D341Med (cell line): Measurements from ENCODE around the gene ARHGAP26.

Experiments used
- DNase-seq: peaks from one replicate; pipeline ENCODE4 v3.0.0; 2012; ENCODE audit warnings: low spot score

ARHGAP26 gene

DNA sequence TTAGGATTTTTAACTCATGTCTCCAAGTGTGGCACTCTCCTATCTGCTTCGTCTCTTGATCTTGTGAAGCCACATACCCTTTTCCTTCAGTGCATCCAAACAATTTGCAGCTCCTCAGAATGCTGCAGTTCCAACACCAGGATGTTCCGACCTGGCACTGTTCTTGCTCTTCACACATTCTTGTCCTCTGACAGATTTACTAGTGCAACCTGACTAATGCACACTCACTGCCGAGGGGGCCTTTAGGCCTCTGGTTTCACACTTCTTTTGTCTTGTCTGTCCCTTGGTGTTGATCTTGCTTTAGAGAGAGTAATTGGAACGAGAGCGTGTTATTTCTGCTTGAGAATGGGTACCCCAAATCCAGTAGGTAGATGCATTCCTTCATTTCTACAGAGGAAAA lies 15.0 kb downstream of the ARHGAP26 start:
- DNase-seq = no peak

- no peak for DNase-seq
Observed at GRCh38 chr5:142789206-142789605, 19.0 kb downstream of the ARHGAP26 start.

DNA sequence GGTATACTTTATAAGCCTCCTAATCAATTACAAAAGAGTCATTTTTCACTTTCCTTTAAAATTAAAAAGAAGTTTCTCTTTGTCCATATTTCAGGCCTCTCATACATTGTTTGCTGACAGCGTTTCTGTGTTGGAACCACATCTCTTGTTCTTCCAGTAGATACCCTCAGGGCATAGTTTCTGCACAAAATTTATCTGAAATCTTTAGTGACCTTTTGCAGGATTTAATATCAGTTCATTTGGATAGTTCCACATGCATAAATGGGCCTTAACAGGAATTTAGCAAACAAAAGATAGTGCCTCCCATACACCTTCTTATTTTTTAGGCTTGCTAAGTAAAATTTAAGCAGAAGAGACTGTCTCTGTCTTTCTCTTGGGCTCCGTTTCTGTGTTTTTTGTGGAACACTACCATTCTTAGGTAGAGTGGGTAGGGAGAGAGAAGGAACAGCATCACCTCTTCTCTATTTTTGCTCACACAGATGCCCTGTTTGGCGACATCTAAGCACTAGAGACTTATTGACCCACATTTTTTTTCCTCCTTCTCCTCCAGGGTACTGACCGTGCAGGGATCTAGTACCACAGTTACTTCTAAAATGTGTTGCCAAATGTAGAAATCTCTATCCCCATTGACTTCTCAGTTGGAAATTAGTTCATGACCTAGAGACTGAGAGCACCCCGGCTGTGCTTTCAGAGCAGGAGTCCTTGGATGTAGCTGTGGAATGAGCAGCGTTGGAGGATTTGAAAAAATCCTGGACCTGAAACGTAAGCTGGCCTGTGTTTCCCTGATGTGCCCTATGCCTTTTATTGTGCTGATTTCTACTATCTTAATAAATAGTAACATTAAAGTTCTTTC lies 22.1 kb downstream of the ARHGAP26 start:
- DNase-seq = no peak

DNA sequence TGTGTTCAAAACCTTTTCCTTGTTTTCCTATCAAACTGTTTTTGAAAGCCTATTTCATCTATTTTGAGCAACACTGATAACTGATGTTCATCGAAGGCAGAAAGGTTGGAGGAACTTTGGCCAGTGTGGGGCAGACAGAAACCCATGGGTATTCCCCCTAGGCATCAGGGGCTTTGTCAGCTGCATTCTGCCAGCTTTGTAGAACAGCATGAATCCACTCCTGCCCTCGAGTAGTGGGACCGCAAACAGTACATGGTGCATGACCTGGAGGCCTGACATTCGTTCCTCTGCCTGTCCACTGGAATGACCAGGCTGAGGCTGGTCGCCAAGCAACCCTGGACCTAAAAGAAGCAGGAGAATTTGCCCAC lies 22.7 kb downstream of the ARHGAP26 start:
- DNase-seq = no peak

- no peak for DNase-seq
Observed at GRCh38 chr5:142794537-142794936, 24.4 kb downstream of the ARHGAP26 start.

DNA sequence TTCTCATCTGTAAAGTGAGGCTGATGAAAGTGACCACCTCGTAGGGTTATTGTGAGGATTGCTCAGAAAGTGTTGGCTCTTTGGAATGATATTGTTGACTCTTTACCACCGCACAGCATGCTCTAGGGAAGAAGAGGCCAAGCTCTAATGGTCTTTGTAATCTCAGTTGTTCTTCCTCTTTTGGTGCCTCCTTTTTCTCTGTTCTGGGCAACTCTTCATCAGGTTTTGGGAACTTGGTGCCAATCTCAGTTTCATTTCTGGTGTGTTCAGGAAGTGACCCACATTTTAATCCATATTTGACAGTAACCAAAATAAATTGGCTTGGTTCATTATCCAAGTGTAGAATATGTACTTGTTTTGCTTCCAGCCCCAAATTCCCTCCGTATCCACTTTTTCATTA lies 25.1 kb downstream of the ARHGAP26 start:
- DNase-seq = no peak

DNA sequence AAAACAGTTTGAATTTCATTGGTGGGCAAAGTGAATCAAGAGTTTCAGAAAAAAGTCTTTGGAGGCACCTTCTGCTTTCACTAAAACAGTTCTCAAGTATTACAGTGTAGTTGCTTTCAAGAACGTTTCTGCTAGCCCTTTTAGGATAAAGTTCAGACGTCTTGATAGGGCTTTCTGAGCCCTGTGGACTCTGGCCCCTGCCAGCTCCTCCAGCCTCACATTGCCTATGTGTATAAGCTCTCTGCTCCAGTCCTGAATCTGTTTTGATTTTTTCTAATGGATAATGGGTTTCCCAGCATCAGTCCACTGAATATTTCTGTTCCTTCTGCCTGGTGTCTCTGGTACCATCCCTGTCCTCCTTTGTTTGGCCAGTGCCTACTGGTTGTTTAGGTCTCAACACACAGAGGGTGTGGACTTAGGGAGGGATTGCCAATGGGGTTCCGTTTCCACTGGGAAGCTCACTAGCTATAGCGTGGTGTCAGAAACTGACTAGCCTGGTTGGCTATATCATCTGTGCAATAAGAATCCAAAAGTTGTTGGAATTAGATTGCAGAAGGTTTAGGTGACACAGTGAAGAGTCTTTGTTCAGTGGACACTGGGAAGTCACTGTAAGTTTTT lies 26.4 kb downstream of the ARHGAP26 start:
- DNase-seq = no peak

- no peak for DNase-seq
Observed at GRCh38 chr5:142797420-142797819, 27.2 kb downstream of the ARHGAP26 start.

- DNase-seq = no peak
Observed at GRCh38 chr5:142798099-142798770, 28.1 kb downstream of the ARHGAP26 start.

GRCh38 chr5:142800776-142801494 lies 30.8 kb downstream of the ARHGAP26 start:
- DNase-seq = no peak

DNA sequence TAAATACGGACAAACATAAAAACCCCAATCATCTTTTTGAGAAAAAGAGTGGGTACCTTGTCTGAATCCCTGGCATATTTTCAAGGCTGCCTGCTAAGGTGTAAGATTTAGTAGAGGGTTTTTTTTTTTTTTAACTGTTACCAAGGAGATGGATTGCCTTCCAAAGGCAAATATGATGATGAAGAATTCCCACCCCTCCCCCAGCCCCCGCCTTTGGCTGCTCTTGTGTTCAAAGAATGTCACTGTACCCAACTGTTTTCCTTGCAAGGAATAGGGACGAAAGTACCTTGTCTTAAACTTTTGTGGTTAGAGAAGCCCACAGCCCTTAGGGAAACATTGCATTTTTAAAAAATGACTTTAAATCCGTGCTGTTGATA lies 31.3 kb downstream of the ARHGAP26 start:
- no peak for DNase-seq

GRCh38 chr5:142803428-142804125 lies 33.4 kb downstream of the ARHGAP26 start:
- DNase-seq = no peak

DNA sequence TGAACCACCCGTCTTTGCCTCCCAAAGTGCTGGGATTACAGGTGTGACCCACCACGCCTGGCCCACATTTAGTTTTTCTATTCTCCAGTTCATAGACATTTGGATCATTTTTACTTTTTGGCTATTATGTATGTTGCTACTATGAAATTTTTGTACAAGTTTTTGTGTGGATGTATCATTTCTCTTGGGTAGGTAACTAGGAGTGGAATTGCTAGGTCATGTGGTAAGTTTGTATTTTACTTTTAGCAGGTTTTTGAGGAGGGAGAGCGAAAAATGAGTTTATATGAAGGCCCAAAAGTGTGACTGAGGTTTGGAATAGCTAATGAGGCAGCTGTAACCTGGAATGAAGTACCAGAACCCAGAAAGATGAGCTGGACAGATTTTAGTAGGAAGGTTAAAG lies 35.2 kb downstream of the ARHGAP26 start:
- no peak for DNase-seq

DNA sequence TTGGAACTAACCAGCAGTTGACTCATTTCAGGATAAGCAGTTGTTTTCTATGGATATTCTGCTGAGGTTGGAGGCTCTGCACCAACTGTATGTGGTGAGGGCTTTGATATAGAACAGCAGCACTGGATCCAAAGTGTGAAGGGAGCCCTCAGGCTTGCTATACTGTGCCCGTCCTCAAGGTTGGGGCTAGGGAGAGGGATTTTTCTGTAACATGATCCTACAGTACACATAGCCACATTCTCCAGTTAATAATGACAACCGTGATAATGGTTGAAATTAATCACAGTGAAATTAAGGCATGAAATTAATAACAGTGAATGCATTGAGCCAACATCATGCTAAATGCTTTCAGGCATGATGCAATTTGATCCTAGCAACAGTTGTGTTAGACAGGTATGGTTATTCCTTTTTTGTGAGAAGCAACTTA lies 36.7 kb downstream of the ARHGAP26 start:
- no peak for DNase-seq

DNA sequence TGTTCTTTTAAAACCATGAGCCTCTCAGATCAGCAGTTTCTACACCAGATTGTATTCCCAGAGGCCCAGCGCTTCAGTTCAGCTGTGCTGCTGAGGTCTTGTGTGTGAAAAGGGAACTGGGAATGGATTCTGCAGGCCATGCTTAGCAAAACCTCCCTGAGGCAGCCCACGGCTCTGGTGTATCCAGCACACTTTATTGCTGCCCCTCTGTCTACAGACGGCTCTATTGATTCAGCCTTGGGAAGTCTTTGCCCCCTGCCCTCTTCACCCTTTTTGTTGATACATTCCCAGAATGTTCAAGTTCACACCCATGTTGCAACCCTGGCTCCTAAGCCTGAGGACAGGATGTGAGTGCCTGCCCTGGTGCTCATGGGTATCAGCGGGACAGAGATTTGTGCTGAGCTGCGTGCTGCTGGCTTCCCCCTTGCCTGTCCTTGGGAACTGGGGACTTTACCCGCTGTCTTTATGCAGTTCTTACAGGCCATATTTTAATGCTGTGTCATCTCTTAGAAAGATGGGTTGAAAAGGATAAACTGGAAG lies 37.3 kb downstream of the ARHGAP26 start:
- DNase-seq = no peak

- no peak for DNase-seq
Observed at GRCh38 chr5:142808878-142809598, 38.9 kb downstream of the ARHGAP26 start.

DNA sequence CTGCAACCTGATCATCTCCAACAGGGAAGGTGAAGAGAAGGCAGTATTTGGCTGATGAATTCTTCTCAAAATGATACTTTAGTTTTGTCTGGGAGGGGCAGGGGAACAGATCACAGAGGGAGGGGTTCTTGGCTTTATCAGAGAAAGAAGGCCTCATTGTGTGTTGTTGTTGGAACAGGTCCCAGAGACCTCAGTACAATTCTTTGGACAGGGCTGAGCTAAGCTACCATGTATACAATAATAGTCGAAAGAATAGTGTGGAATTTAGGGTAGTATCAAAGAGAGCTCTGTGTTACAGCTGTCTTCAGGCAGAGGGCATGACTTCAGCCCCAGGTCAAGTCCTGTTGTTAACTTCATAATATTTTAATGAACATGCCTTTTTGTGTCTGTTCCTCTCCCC lies 39.9 kb downstream of the ARHGAP26 start:
- DNase-seq = no peak

GRCh38 chr5:142810743-142811290 lies 40.6 kb downstream of the ARHGAP26 start:
- no peak for DNase-seq

GRCh38 chr5:142811866-142812557 lies 41.8 kb downstream of the ARHGAP26 start:
- DNase-seq = no peak

GRCh38 chr5:142813220-142813619 lies 43.0 kb downstream of the ARHGAP26 start:
- DNase-seq = no peak
